Activated naive CD4-positive, alpha-beta T cell treated with anti-CD3 and anti-CD28 coated beads, Interleukin-2, amount 50 U/mL, for 72 hours (primary cell): ENCODE results near the gene TERC. TPM values are rescaled to one million over a fixed set of nuclear protein-coding genes. Genes with fewer than 3 reads are reported as not detected.
"Not testable (repeated sequence)": the region's sequence is repeated elsewhere in the genome, so short reads cannot be mapped to it uniquely, and the experiment has no call there.

ENCODE experiments used
- ATAC-seq, 2 donors: fragments of 150-1000 bp; cut with Tn5 transposase; 2 replicates each; pipeline ENCODE4 v1.10.0; 2021; ENCODE audit warnings: mild to moderate bottlenecking in 2 of 2, moderate library complexity in 2 of 2
- DNase-seq, 2 donors: peaks; one replicate each; pipeline ENCODE4 v3.0.0; 2021 to 2022; ENCODE audit warnings: low spot score in 2 of 2
- H3K27ac Mint-ChIP-seq, 2 donors: one replicate each; pipeline ENCODE4 v1.8.0; 2022; ENCODE audit warnings: mild to moderate bottlenecking in 2 of 2, mixed read lengths in 2 of 2
- H3K36me3 Mint-ChIP-seq, 2 donors: one replicate each; pipeline ENCODE4 v1.8.0; 2022; ENCODE audit warnings: mixed read lengths in 2 of 2
- H3K9me3 Mint-ChIP-seq, 2 donors: one replicate each; pipeline ENCODE4 v1.8.0; 2022; ENCODE audit warnings: mixed read lengths in 2 of 2
- total RNA-seq, 2 donors: library from RNA; stranded (reverse); gene quantifications; one replicate each; pipeline ENCODE4 v1.2.3, GENCODE V29; 2022

The TERC gene
- total RNA-seq, 2 donors from 2014 or later: 8.5 to 10.2 TPM

- DNase-seq: no peak
- Mint-ChIP-seq H3K9me3 (no peaks in the 10 kb centered on the region), H3K27ac (no peak overlapping the region), H3K36me3 (no peaks in the 10 kb centered on the region)
- ATAC-seq: no peak
These were observed 17.9 kb downstream of the TERC start for GRCh38 chr3:169746924-169747323.

DNA sequence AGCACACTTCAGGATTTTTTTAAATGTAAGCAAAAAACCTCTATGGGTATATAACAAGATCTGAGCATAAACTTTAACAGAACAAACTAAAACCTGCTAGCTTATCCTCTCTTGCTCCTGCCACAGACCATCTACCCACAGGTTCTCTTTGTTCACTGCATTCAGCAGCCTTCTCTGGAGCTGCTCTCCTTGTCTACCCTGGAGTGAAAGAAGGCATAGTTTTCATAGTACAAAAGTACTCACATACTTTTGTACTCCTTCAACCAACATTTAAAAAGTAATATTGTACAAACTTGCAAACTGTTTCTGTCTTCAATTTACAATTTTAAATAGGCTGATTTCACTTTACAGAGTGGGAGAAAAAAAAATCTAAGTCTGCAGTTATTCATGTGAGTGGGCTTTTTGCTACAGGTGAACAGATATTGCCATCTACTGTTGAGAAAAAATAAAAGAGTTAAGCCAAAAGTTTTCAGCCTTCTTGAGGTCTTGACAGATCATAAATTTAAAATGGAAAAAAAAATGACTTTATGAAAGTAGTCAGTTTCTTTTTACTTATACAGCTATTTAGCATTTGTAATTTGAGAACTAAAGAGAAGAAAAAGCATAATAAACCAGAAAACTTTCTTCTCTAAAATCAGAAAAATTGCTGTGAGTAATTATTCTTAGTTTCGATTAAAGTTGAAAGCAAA is 20.4 kb downstream of the TERC start:
- ATAC-seq: no peak
- Mint-ChIP-seq H3K9me3 (no peaks in the 10 kb centered on the region), H3K36me3 (no peaks in the 10 kb centered on the region), H3K27ac (no peak overlapping the region)
- DNase-seq: no peak

GRCh38 chr3:169739067-169739466 is 25.8 kb downstream of the TERC start:
- Mint-ChIP-seq H3K27ac (no peak overlapping the region), H3K36me3 (no peaks in the 10 kb centered on the region), H3K9me3 (peaks cover 0 to 5% of the 10 kb centered on the region in 2 donors)
- DNase-seq (no peak), ATAC-seq (no peak)

- H3K27ac Mint-ChIP-seq, DNase-seq, ATAC-seq: not testable (repeated sequence)
- Mint-ChIP-seq H3K9me3 (peaks cover 0 to 16% of the 10 kb centered on the region in 2 donors), H3K36me3 (peaks cover 0 to 22% of the 10 kb centered on the region in 2 donors)
These were observed 33.0 kb downstream of the TERC start for GRCh38 chr3:169731857-169732256.

DNA sequence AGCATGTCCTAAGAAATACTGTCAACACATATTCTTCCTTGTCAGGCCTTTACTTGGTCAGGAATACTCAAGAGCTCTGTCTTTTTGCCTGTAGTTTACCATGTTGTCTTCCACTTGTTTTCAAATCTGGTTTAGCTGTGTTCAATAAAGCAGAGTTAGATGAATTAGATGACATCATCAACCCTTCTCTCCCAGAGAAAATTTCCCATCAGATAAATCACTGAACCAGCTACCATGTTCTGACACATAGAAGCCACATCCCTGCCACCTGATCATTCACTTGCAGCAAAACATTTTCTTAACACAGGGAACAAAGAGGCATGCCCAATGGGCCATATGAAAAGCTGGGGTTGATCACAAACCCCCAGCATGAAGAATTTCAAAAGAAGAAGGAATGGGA is 42.1 kb downstream of the TERC start:
- Mint-ChIP-seq H3K9me3 (peaks cover 0 to 4% of the 10 kb centered on the region in 2 donors), H3K36me3 (no peaks in the 10 kb centered on the region), H3K27ac (no peak overlapping the region)
- DNase-seq: no peak
- ATAC-seq: no peak

DNA sequence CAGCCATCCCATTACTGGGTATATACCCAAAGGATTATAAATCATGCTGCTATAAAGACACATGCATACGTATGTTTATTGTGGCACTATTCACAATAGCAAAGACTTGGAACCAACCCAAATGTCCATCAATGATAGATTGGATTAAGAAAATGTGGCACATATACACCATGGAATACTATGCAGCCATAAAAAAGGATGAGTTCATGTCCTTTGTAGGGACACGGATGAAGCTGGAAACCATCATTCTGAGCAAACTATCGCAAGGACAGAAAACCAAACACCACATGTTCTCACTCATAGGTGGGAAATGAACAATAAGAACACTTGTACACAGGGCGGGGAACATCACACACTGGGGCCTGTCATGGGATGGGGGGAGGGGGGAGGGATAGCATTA is 46.4 kb downstream of the TERC start:
- not testable (repeated sequence) for DNase-seq, H3K36me3 Mint-ChIP-seq, ATAC-seq, H3K9me3 Mint-ChIP-seq, H3K27ac Mint-ChIP-seq

Other genes with a start within 250 kb of the TERC start
- not detected for gene MECOM, start 101.3 kb downstream of the TERC start, total RNA-seq
- 1 to 10 TPM in 1 of 2 donors, under 1 TPM in 1; 0.19 to 2.1 TPM for gene ACTRT3, start 4.5 kb upstream of the TERC start, total RNA-seq
- 10 to 100 TPM; 13.3 to 16.7 TPM for gene MYNN, start 8.3 kb upstream of the TERC start, total RNA-seq
- under 1 TPM; 0.21 to 0.32 TPM for gene LRRIQ4, start 47.8 kb upstream of the TERC start, total RNA-seq
- gene LRRC34, start 47.8 kb upstream of the TERC start, total RNA-seq: 1 to 10 TPM; 2.1 to 3.2 TPM
- not detected for gene LRRC31, start 104.9 kb upstream of the TERC start, total RNA-seq
- gene SAMD7, start 146.5 kb upstream of the TERC start, total RNA-seq: not detected
- 10 to 100 TPM; 52.1 to 81.9 TPM for gene SEC62, start 201.7 kb upstream of the TERC start, total RNA-seq